DOHH2 (cell line): ENCODE measurements around the gene MAP4K1.

Source experiments
- CTCF ChIP-seq: fragments of 200-600 bp; sonication (generic); IDR thresholded peaks from one replicate; pipeline ENCODE4 v1.5.1; 2014; ENCODE audit warnings: antibody characterized with exemption, mild to moderate bottlenecking, low read depth, low read length; ENCODE audit not compliant: poor library complexity, severe bottlenecking
- EZH2phosphoT487 ChIP-seq: fragments of 200-600 bp; sonication (generic); IDR thresholded peaks from 2 replicates; pipeline ENCODE4 v1.6.1; 2017; ENCODE audit warnings: borderline replicate concordance, mild to moderate bottlenecking, antibody characterized with exemption, low read length, moderate library complexity, mixed read lengths

DNA sequence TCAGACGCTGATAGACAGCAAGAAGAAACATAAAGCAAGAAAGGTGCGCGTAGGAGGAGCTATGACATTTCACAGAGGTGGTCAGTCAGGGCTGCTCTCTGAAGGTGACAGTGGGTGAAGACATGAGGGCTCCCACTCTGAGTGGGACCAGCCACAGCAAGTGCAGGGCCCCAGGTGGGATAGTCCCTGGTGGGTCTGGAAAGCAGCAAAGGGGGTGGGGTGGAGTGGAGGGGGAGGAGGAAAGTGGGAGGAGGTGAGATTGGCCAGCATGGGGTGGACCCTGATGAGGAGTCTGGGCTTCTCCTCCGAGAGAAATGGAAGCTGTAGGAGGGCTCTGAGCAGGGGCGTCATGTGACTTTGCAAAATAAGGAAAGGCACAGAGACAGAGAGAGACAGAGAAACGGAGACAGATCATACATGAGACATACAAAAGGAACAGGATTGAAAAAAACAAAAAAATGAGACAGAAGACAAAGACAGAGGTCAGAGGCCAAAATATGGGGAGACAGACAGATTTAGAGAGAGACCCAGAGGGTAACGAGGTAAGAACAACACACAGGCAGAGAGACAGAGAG lies 2.7 kb downstream of the MAP4K1 start:
- TF ChIP-seq CTCF, result no peak
- TF ChIP-seq EZH2phosphoT487, result no peak
